ENCODE data around the gene HILPDA.
A peak's percentile ranks its signal among the peaks of the same experiment; 100 is the strongest.

HILPDA gene

DNA sequence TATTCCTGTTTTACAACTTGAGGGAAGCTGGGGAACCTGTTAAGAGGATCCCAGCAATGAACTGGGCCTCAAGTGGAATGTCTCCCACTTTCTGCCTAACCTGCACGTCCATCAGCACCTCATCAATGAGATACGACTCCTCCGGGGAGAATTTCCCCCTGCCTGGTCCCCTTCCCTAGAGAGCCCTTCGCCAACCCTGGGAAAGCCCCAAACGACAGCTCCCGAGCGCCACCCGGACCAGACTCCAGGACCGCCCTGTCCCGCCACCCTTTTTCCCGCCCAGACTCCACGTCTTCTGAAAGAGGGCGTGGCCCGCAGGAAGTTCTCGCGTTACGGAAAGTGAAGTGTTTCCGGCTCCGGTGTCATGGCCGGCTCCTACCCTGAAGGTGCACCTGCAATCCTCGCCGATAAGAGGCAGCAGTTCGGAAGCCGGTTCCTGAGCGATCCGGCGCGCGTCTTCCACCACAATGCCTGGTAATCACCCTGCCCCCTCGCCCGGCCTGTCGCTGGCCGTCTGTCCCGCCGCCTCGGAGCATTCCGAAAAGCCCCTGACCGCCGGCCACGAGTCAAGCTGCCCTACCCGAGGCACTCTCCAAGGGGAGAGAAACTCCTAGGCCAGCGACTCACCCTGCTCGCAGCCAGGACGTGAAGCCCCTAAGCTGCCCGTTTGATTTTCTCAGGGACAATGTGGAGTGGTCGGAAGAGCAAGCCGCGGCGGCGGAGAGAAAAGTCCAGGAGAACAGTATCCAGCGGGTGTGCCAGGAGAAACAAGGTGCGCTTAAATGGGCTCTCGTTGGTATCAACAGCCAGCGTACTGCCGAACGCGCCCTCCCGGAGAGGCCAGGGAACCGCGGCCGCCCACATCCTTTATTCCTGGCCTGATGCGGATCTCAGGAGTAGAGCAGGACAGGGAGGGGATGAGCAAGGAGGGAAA lies 21.0 kb downstream of the HILPDA start, which contains the start of gene METTL2B:
TSS of gene METTL2B (plus strand) at position 347 of the 934 bp plus-strand sequence. CDS start at position 365, 18 bp downstream.
- TF ChIP-seq POLR2AphosphoS5 (IDR thresholded peaks at IDR 0.05; ENCODE audit: low read depth, low read length) (peak; percentile 70), SIN3A (IDR thresholded peaks at IDR 0.05; ENCODE audit: borderline replicate concordance, insufficient read depth, low read length) (peak; percentile 56; the same call in 1 of the 2 replicates), TAF1 (IDR thresholded peaks at IDR 0.05; ENCODE audit: borderline replicate concordance, insufficient read depth, low read length) (peak; percentile 76; the same call in 1 of the 2 replicates)
- TF ChIP-seq, protein P1, sequence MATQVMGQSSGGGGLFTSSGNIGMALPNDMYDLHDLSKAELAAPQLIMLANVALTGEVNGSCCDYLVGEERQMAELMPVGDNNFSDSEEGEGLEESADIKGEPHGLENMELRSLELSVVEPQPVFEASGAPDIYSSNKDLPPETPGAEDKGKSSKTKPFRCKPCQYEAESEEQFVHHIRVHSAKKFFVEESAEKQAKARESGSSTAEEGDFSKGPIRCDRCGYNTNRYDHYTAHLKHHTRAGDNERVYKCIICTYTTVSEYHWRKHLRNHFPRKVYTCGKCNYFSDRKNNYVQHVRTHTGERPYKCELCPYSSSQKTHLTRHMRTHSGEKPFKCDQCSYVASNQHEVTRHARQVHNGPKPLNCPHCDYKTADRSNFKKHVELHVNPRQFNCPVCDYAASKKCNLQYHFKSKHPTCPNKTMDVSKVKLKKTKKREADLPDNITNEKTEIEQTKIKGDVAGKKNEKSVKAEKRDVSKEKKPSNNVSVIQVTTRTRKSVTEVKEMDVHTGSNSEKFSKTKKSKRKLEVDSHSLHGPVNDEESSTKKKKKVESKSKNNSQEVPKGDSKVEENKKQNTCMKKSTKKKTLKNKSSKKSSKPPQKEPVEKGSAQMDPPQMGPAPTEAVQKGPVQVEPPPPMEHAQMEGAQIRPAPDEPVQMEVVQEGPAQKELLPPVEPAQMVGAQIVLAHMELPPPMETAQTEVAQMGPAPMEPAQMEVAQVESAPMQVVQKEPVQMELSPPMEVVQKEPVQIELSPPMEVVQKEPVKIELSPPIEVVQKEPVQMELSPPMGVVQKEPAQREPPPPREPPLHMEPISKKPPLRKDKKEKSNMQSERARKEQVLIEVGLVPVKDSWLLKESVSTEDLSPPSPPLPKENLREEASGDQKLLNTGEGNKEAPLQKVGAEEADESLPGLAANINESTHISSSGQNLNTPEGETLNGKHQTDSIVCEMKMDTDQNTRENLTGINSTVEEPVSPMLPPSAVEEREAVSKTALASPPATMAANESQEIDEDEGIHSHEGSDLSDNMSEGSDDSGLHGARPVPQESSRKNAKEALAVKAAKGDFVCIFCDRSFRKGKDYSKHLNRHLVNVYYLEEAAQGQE (IDR thresholded peaks at IDR 0.05; ENCODE audit: insufficient read depth in 1 of 2, low read depth in 2 of 2, low read length in 2 of 2) = peak in 1 of 2 experiments; percentile 10; a peak in 1 of 4 replicates

DNA sequence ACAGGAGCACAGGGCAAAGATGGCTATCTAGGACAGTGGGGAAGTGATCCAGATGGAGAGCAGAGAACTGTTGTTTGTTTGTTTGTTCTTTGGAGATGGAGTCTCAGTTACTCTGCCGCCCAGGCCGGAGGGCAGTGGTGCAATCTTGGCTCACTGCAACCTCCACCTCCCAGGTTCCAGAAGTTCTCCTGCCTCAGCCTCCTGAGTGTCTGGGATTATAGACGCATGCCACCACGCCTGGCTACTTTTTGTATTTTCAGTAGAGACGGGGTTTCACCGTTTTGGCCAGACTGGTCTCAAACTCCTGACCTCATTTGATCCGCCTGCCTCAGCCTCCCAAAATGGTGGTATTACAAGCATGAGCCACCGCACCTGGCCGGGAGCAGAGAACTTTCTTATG lies 41.7 kb downstream of the HILPDA start:
- no peak for TF ChIP-seq POLR2AphosphoS5 (IDR thresholded peaks at IDR 0.05; ENCODE audit: low read depth, low read length)
- TF ChIP-seq FOXP2 (optimal IDR thresholded peaks at IDR 0.05; ENCODE audit: borderline replicate concordance, extremely low read depth, extremely low read length, insufficient read depth) = no peak
- no peak for TF ChIP-seq TAF1 (IDR thresholded peaks at IDR 0.05; ENCODE audit: borderline replicate concordance, insufficient read depth, low read length)
- TF ChIP-seq, protein P1 (IDR thresholded peaks at IDR 0.05; ENCODE audit: insufficient read depth in 1 of 2, low read depth in 2 of 2, low read length in 2 of 2) = no peak
- TF ChIP-seq SIN3A (IDR thresholded peaks at IDR 0.05; ENCODE audit: borderline replicate concordance, insufficient read depth, low read length) = no peak
